Fibroblast of mammary gland (primary cell): Measurements from ENCODE around the gene SHTN1.

Source experiments
- DNase-seq: peaks from one replicate; pipeline ENCODE4 v3.0.0-alpha.2; 2010; ENCODE audit warnings: low read depth
- H3K4me3 ChIP-seq: 2 replicates; pipeline ENCODE4 v1.5.1; 2011; ENCODE audit warnings: low read depth, mild to moderate bottlenecking, low read length, moderate library complexity; ENCODE audit not compliant: control insufficient read depth
- TF ChIP-seq, protein P1 (sequence below): conservative IDR thresholded peaks from 2 replicates; pipeline ENCODE4 v1.5.1; 2011; ENCODE audit warnings: low read depth, low read length, inconsistent platforms; ENCODE audit not compliant: control insufficient read depth, insufficient read depth

The SHTN1 gene

GRCh38 chr10:116912162-116912561, 92.8 kb downstream of the SHTN1 start:
- TF ChIP-seq, protein P1, sequence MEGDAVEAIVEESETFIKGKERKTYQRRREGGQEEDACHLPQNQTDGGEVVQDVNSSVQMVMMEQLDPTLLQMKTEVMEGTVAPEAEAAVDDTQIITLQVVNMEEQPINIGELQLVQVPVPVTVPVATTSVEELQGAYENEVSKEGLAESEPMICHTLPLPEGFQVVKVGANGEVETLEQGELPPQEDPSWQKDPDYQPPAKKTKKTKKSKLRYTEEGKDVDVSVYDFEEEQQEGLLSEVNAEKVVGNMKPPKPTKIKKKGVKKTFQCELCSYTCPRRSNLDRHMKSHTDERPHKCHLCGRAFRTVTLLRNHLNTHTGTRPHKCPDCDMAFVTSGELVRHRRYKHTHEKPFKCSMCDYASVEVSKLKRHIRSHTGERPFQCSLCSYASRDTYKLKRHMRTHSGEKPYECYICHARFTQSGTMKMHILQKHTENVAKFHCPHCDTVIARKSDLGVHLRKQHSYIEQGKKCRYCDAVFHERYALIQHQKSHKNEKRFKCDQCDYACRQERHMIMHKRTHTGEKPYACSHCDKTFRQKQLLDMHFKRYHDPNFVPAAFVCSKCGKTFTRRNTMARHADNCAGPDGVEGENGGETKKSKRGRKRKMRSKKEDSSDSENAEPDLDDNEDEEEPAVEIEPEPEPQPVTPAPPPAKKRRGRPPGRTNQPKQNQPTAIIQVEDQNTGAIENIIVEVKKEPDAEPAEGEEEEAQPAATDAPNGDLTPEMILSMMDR: no peak
- no peak overlapping the region for H3K4me3 ChIP-seq
- DNase-seq: no peak

GRCh38 chr10:116910910-116911309, 94.1 kb downstream of the SHTN1 start:
- TF ChIP-seq, protein P1: no peak
- no peak for DNase-seq
- no peak overlapping the region for H3K4me3 ChIP-seq

GRCh38 chr10:116909307-116909706, 95.7 kb downstream of the SHTN1 start:
- TF ChIP-seq, protein P1: no peak
- H3K4me3 ChIP-seq: no peak overlapping the region
- DNase-seq: no peak

DNA sequence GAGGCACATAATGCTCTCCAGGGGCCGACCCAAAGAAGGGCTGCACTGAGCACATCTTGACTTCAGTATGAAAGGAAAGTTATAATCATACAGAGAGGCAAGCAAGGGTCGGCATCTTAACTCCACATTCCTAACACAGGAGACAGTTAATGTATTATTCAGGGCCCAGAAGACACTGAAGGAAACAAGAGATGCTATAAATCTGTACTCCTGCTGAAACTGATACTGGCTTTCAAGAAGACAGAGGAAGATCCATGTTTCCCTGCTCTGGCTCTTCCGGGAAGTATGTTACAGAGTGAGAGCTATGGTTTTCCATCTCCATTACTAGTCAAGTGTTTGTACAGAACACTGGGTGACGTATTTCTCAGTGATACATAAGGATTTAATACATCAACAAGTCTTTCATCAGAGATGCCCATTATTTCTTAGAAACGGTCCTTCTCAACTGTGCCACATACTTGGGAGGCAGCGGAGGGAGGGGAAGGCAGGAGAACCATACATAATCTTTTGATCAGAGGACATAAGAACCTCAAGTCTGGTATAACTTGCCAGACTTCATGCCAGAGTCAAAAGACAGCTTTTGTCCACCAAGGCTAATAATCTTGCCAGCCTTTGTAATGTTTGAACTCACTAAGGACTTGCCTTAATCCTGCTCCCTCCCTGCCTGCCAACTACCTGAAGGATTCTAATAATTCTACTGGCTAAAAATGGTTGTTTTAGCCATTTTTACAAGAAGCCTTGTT, 97.6 kb downstream of the SHTN1 start:
- no peak overlapping the region for H3K4me3 ChIP-seq
- DNase-seq: no peak
- TF ChIP-seq, protein P1: no peak

- no peak for DNase-seq
- no peak overlapping the region for H3K4me3 ChIP-seq
- TF ChIP-seq, protein P1: no peak
Measured at GRCh38 chr10:116905845-116906210, 99.2 kb downstream of the SHTN1 start.

GRCh38 chr10:116899626-116900025, 105.4 kb downstream of the SHTN1 start:
- no peak overlapping the region for H3K4me3 ChIP-seq
- TF ChIP-seq, protein P1: no peak
- DNase-seq: no peak

- TF ChIP-seq, protein P1: no peak
- no peak for DNase-seq
- H3K4me3 ChIP-seq: no peak overlapping the region
Measured at GRCh38 chr10:116893686-116894037, 111.3 kb downstream of the SHTN1 start.
